Activated T-helper 1 cell treated with anti-CD3 and anti-CD28 coated beads, Interleukin-12 subunit alpha, Interleukin-12 subunit beta, Interleukin-2, Interleukin-4 antibody, amounts not matched to agents 30 ng/mL and 10 ng/mL and 1 ng/mL, durations not matched to agents 14 hours and 24 hours and 36 hours (primary cell): Measurements from ENCODE around the gene CYRIA. TPM values are rescaled to one million over a fixed set of nuclear protein-coding genes. Genes with fewer than 3 reads are reported as not detected.

Experiments used
- DNase-seq: peaks from one replicate; pipeline ENCODE4 v3.0.0; 2021; ENCODE audit warnings: low spot score
- H3K27ac Mint-ChIP-seq: one replicate; pipeline ENCODE4 v1.8.0; 2021; ENCODE audit warnings: mild to moderate bottlenecking, mixed read lengths
- H3K27me3 Mint-ChIP-seq: one replicate; pipeline ENCODE4 v1.8.0; 2022; ENCODE audit warnings: mild to moderate bottlenecking, moderate library complexity, mixed read lengths; ENCODE audit not compliant: insufficient read depth
- H3K36me3 Mint-ChIP-seq: one replicate; pipeline ENCODE4 v1.8.0; 2021; ENCODE audit warnings: low read depth, mixed read lengths
- H3K4me1 Mint-ChIP-seq: one replicate; pipeline ENCODE4 v1.8.0; 2021; ENCODE audit warnings: low read depth, mixed read lengths
- H3K4me3 Mint-ChIP-seq: one replicate; pipeline ENCODE4 v1.8.0; 2021; ENCODE audit warnings: mild to moderate bottlenecking, moderate library complexity, mixed read lengths
- H3K9me3 Mint-ChIP-seq: one replicate; pipeline ENCODE4 v1.8.0; 2021; ENCODE audit warnings: mixed read lengths
- intact Hi-C: fragments of 100-400 bp; cut with micrococcal nuclease; formaldehyde crosslinking; loops from one replicate; pipeline ENCODE4 v1.15.1; 2024
- total RNA-seq: library from RNA; stranded (reverse); gene quantifications from 2 replicates; pipeline ENCODE4 v1.2.3, GENCODE V29; 2022

CYRIA gene
- total RNA-seq, 1 donor from 2014 or later, result 0.65 TPM

DNA sequence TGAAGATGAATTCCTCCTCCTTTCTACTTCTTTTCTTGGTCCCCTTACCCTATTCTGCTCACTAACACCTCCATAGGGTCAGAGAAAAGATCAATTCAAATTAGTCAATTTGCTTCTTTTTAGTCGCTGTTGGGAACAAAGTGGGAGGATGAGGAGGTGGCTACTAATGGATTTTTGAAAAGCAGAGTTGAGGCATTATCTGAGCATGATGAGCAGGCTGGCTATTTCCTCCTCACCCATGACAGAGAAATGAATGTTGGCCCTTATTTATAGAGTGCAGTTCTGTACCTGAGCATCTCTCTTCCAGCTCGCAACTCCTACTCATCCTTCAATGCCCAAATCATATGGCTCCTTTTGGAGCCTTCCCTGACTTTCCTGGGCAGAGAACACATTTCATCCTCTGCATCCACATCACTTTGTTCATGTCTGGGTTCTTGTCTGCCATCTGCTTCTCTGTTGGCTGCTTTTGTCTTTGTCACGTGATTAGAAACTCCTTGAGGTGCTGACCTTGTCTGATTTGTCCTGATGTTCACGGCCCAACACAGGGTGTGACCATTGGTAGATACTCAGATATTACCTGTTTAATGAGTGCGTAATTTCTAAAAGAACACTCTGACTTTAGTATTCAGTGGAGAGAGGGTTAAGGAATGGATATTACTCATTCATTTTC, 45.9 kb downstream of the CYRIA start:
- no peaks in the 10 kb centered on the region for H3K9me3 Mint-ChIP-seq
- no peak overlapping the region for H3K27ac Mint-ChIP-seq
- H3K36me3 Mint-ChIP-seq, result no peaks in the 10 kb centered on the region
- H3K4me3 Mint-ChIP-seq, result no peak overlapping the region
- intact Hi-C loops, result loop anchor here (5.0 kb wide), 1 partner anchor 48 kb away; the partner anchor contains the start of gene CYRIA
- H3K27me3 Mint-ChIP-seq, result no peaks in the 10 kb centered on the region
- peaks cover 25% of the 10 kb centered on the region for H3K4me1 Mint-ChIP-seq
- no peak for DNase-seq

DNA sequence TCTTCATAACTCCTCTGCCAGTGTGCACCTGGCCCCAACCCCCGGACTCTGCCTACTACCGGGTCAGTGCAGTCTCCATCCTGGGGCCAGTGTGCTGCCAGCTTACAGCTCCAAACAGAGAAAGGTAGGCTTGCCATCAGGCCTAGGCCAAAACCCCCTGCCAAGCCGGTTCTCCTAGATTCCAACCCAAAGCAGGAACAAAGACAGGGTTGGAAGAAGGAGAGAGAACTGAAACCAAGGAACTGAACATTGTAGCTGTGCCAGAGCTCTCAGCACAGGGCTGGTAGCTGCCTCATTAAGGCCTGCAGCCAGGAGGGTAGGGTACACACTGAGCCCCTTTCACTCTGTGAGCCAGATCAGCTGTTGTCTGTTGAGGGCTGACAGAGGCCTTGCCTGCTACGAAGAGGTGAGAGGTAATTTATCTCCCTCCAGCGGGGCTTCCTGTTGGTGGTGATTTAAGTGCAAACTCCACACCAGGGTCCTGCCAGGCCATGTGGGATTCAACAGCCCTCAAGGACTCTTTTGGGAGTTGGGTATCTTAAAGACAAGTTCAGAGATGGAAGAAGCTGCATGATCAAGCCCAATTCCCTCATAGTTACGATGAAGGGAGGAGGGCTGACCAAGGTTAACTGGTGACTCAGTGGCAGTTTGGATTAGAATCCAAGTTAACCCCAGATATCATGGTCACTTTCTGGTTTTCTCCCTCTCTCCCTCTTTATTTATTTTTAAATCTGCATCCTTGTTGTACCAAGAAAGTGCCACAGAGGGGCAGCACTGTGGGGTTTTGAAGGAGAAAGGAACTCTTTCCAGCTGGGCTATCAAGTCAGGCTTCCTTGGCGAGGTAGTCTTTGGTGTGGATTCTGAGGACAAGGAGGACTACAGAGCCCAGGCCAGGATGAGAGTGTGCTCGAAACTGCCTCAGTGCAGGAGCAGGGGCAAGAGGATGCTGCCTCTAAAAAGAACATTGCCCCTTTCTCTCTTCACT, 48.1 kb downstream of the CYRIA start:
- intact Hi-C loops, result loop anchor here (1.0 kb wide), 1 partner anchor 140 kb away; no protein-coding TSS in a partner anchor
- no peaks in the 10 kb centered on the region for H3K36me3 Mint-ChIP-seq
- H3K4me3 Mint-ChIP-seq, result no peak overlapping the region
- H3K27ac Mint-ChIP-seq, result no peak overlapping the region
- no peaks in the 10 kb centered on the region for H3K9me3 Mint-ChIP-seq
- peaks cover 6% of the 10 kb centered on the region for H3K4me1 Mint-ChIP-seq
- DNase-seq, result no peak
- no peaks in the 10 kb centered on the region for H3K27me3 Mint-ChIP-seq
